ENCODE measurements around the gene FDX1.
A peak's percentile ranks its signal among the peaks of the same experiment; 100 is the strongest.
"Not testable (repeated sequence)": the region's sequence is repeated elsewhere in the genome, so short reads cannot be mapped to it uniquely, and the experiment has no call there.

FDX1 gene

GRCh38 chr11:110429731-110430266 lies at the start of gene FDX1:
Gene FDX1 (plus strand): TSS chr11:110429948. CDS start chr11:110430121, 173 bp downstream.
- DNase-seq = peak; percentile 54 to 91 (median 82)

GRCh38 chr11:110380836-110381622 lies 48.7 kb upstream of the FDX1 start:
- intact Hi-C loops (cut with DNase I) = no loop called here
- no peak for DNase-seq

More at GRCh38 chr11:110429731-110430266, at the start of gene FDX1:
- intact Hi-C loops (cut with DNase I) = loop anchor here (10.0 kb wide), 2 partner anchors 135 to 225 kb away; partner anchors contain the start of gene RDX

GRCh38 chr11:110388231-110388630 lies 41.5 kb upstream of the FDX1 start:
- intact Hi-C loops (cut with DNase I); DNase-seq: not testable (repeated sequence)

GRCh38 chr11:110389965-110390364 lies 39.8 kb upstream of the FDX1 start:
- intact Hi-C loops (cut with DNase I) = no loop called here
- DNase-seq = no peak

GRCh38 chr11:110392056-110392455 lies 37.7 kb upstream of the FDX1 start:
- no peak for DNase-seq
- intact Hi-C loops (cut with DNase I) = no loop called here

- DNase-seq; intact Hi-C loops (cut with DNase I): not testable (repeated sequence)
Measured at GRCh38 chr11:110397668-110398286, 32.0 kb upstream of the FDX1 start.

- DNase-seq; intact Hi-C loops (cut with DNase I): not testable (repeated sequence)
Measured at GRCh38 chr11:110403585-110403984, 26.2 kb upstream of the FDX1 start.

- intact Hi-C loops (cut with DNase I); DNase-seq: not testable (repeated sequence)
Measured at GRCh38 chr11:110405636-110406035, 24.1 kb upstream of the FDX1 start.

GRCh38 chr11:110407315-110407714 lies 22.4 kb upstream of the FDX1 start:
- DNase-seq = no peak
- intact Hi-C loops (cut with DNase I) = no loop called here

- intact Hi-C loops (cut with DNase I) = no loop called here
Measured at GRCh38 chr11:110409174-110409573, 20.6 kb upstream of the FDX1 start.

GRCh38 chr11:110410651-110411050 lies 19.1 kb upstream of the FDX1 start:
- no peak for DNase-seq
- intact Hi-C loops (cut with DNase I) = no loop called here

More at GRCh38 chr11:110409174-110409573, 20.6 kb upstream of the FDX1 start:
- no peak for DNase-seq

- DNase-seq = no peak
Measured at GRCh38 chr11:110415081-110415480, 14.7 kb upstream of the FDX1 start.

GRCh38 chr11:110421658-110422057 lies 8.1 kb upstream of the FDX1 start:
- DNase-seq; intact Hi-C loops (cut with DNase I): not testable (repeated sequence)

More at GRCh38 chr11:110415081-110415480, 14.7 kb upstream of the FDX1 start:
- intact Hi-C loops (cut with DNase I) = no loop called here

- DNase-seq = no peak
- intact Hi-C loops (cut with DNase I) = no loop called here
Measured at GRCh38 chr11:110422306-110422905, 7.3 kb upstream of the FDX1 start.

GRCh38 chr11:110424775-110425444 lies 4.8 kb upstream of the FDX1 start:
- intact Hi-C loops (cut with DNase I) = no loop called here
- DNase-seq = no peak

GRCh38 chr11:110425751-110426545 lies 3.8 kb upstream of the FDX1 start:
- intact Hi-C loops (cut with DNase I) = no loop called here

GRCh38 chr11:110428040-110428439 lies 1.7 kb upstream of the FDX1 start:
- intact Hi-C loops (cut with DNase I) = no loop called here
- no peak for DNase-seq

More at GRCh38 chr11:110425751-110426545, 3.8 kb upstream of the FDX1 start:
- no peak for DNase-seq
